COLO829 (cell line): ENCODE measurements around the gene MLYCD.

Source experiments
- DNase-seq: peaks from one replicate; pipeline ENCODE4 v3.0.0; 2012; ENCODE audit warnings: low spot score

MLYCD gene

DNA sequence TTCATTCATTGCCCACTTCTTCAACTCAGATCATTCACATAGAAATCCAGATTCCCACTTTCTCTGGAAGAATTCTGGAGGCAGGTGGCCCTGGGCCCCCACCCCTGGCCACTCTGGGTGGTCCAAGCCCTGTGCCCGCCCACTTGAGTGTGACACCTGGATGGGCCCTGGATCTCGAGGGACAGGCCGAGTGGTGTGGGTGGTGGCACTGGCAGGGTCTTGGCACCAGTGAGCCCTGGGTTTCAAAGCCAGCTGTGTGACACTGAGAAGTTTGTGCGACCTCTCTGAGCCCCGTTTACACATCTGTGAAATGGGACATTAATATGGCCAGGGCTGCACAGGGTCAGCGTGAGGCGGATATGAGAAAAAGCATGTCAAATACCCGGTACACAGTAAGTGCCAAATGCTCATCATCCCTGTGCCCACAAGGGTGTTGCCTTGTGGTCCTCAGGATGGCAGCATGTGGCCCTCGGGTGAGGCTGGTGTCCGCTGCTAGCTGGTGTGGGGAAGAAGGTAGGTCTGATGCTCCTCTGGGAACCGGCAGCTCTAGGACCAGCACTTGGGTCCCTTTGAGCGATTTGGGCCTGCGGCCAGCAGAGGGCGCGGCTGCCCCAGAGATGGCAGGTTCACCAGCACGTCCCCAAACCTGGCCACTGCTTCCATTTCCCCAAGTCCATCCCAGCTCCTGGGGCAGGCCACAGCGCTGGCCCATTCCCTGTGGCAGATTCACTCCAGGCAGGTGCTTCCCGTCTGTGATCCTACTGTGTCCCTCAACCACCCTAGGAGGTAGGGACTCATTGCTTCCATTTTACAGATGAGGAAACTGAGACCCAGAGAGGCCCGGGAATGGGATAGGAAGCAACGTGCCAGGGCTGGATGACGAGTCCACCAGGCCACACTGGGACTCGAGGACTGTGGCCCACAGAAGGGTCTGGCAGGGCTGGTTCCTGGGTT is 57.7 kb downstream of the MLYCD start:
- DNase-seq, result peak; percentile 30

DNA sequence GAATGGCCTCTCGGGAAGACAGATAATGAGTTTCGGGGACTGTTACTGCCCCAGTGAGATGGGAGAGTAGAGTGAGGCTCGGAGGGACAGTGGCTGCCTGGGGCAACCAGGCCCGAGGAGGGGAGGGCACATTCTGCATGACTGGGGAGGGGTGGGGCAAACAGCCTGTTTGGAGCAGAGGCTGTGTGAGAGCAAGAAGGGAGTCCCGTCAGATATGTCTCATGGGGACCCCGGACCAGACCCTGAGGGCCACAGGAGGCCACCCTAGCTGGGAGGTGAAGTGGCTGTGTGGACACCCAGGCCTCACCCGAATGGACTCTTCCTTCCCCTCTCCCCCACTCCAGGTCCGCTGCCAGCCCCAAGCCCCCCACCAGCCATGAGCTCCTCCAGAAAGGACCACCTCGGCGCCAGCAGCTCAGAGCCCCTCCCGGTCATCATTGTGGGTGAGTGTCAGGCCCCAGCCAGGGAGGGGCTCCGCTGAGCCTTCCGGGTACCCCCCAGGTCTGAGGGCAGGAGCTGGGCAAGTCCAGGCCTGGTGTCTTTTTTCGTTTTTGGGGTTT is 58.5 kb downstream of the MLYCD start:
- DNase-seq, result no peak

DNA sequence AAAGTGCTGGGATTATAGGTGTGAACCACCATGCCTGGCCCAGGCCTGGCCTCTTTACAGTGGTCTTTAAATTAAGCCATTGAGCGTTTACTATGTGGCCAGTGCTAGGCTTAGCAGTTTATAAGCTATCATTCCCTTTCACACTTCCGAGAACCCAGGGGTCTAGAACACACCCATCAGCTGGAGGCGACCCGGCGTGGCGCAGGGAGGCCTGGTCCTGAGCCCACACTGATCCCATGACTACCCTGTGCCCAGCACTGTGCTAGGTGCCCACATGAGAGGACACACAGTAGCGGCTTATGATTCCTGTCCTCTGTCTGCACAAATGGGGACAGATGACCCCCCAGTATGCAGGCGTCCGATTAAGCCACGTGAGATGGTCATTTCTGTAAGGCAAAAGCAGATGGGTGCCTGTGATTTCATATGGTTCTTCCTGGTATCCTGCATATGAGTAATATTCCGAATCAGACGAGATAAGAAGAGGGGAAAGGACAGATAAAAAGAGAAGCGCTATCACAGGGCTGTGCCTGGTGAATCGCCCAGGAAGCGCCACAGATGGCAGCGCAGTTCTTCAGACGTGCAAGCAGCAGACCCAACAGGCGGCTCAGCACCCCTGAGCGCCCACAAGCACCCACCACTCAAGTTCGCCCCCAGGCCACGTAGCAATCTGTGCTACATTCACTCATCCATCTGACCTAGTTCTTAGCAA is 59.4 kb downstream of the MLYCD start:
- DNase-seq, result no peak

DNA sequence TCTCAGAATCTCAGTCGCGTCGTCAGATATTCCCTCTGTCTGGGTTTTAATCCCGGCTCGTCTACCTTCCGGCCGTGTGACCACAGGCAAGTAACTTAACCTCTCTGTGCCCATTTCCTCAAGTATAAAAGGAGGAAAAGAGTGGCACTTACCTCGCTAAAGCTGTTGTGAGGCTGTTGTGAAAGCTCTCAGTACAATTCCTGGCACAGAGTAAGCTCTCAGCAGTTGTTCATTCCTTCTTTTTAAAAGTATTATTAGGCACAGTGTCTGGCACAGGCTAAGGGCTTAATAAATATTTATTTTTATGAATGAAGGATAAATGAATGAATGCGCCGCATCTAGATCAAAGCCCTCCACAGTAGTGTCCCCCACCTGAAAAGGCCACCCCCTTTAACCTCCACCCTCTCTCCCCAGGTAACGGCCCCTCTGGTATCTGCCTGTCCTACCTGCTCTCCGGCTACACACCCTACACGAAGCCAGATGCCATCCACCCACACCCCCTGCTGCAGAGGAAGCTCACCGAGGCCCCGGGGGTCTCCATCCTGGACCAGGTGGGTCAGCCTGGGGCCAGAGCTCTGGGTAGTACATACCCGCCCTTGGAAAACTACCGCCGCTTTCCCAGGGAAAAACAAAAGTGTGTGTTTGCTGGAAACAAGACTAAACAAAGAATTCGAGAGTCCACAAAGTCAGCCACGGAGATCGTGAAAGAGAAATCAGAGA is 60.1 kb downstream of the MLYCD start:
- DNase-seq, result no peak

DNA sequence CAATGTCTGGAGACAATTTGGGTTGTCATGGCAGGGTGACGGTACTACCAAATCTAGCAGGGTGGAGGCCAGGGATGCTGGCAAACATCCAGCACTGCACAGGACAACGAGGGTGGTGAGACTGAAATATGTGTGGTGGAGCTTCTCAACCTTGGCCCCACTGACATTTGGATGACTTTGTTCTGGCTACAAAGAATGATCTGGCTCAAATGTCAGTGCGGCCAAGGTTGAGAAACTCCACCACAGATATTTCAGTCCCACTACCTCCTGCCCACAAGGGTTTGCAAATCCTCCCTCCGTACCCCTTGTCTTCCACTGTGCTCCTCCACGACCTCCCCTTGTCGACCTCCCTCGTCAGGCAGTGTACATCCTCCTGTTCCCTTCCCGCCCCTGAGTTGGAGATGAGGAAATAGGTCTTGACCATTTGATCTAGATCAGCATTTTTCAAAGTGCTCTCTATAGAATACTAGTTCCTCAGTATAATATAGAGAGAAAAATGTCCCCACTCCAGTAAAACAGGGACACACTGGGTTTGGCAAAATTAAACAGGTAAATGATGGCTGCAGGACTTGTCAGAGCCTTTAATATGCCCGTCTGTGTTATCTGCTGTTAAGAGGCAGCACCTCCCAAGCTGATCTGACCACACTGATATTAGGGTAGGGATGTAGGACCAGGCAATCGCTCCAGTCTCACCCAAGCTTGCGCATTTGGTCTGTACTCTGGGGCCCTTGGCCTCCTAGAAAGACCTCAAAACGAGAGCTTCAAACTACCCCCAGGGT is 60.9 kb downstream of the MLYCD start:
- DNase-seq, result no peak

DNA sequence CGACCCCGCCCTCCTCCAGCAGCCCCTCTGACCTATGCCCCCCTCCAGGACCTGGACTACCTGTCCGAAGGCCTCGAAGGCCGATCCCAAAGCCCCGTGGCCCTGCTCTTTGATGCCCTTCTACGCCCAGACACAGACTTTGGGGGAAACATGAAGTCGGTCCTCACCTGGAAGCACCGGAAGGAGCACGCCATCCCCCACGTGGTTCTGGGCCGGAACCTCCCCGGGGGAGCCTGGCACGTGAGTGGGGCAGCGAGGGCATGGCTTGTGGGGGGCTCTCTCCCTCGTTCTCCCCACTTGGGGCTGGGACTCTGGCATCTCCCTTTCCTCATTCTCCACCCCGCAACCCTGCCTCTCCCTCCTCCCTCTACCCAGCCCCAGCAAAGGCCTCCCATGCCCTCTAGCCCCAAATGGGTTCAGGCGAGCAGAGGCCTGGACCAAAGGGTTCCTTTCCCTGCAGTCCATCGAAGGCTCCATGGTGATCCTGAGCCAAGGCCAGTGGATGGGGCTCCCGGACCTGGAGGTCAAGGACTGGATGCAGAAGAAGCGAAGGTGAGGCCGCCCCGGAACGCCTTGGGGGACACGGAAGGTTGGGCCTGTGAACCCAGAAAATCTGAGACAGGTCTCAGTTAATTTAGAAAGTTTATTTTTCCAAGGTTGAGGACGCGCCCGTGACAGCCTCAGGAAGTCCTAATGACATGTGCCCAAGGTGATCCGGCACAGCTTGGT is 61.8 kb downstream of the MLYCD start:
- DNase-seq, result no peak

DNA sequence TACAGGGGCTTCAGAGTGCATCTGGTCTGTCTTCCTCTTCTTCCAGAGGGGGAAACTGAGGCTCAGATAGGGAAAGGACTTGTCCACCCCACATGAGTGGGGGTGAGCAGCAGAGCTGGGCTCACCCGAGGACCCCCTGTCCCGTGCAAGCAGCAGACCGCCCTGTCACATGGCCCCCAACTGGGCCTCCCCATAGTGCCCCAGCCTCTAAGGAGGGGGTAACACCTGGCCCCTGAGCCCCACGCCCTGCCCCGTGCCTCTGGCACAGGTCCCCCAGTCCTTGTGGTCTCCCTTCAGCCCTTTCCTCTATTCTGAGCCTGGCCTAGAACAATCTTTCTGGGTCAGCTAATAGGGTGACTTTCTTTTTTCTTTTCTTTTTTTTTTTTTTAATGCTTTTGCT is 62.7 kb downstream of the MLYCD start:
- no peak for DNase-seq

DNA sequence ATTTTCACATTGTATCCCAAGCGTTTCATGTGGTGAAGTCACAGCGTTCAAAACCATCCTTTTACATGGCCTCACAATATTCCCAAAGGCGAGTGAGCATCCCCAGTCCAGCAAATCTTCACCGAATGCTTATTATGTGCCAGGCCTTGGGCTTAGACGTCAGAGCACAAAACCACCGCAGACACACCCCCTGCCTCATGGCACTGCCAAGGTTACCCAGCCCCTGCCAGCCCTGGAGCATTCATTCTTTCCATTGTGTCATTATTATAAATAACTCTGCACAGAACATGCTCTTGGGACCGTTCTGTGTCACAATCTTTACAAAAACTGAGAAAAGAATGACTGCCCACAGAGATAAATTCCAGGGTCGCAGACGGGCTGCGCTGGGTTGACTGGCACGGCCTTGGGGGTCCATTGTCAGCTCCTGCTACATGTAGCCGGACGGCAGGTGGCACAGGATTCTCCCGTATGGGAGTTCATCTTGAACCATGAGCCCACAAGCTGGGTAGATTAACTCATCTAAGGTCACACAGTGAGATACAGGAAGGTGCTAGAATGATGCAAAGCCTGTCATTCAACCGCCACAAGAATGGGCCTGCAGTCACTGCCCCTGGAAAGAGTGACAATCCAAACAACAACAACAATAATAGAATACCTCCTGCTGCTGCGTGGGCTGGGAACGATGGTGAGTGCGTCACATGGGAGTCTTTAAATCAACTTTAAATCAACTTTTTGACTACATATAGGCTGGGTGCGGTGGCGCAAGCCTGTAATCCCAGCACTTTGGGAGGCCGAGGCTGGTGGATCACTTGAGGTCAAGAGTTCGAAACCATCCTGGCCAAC is 64.6 kb downstream of the MLYCD start:
- no peak for DNase-seq

DNA sequence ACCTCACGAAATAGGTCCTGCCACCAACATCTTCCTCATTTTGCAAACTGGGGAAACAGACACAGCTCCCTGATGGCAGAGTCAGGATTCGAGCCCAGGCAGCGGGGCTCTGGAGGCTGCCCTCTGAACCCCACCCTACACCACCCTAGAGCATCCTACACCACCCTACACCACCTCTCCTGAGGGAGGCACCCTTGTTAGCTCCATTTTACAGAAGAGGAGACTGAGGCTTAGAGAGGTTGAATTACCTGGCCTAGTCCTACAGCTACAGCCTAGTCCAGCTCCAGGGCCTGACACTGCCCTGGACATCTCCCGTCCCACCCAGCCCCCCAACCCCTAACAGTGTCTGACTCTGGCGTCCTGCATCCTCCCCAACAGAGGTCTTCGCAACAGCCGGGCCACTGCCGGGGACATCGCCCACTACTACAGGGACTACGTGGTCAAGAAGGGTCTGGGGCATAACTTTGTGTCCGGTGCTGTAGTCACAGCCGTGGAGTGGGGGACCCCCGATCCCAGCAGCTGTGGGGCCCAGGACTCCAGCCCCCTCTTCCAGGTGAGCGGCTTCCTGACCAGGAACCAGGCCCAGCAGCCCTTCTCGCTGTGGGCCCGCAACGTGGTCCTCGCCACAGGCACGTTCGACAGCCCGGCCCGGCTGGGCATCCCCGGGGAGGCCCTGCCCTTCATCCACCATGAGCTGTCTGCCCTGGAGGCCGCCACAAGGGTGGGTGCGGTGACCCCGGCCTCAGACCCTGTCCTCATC is 65.9 kb downstream of the MLYCD start:
- no peak for DNase-seq

DNA sequence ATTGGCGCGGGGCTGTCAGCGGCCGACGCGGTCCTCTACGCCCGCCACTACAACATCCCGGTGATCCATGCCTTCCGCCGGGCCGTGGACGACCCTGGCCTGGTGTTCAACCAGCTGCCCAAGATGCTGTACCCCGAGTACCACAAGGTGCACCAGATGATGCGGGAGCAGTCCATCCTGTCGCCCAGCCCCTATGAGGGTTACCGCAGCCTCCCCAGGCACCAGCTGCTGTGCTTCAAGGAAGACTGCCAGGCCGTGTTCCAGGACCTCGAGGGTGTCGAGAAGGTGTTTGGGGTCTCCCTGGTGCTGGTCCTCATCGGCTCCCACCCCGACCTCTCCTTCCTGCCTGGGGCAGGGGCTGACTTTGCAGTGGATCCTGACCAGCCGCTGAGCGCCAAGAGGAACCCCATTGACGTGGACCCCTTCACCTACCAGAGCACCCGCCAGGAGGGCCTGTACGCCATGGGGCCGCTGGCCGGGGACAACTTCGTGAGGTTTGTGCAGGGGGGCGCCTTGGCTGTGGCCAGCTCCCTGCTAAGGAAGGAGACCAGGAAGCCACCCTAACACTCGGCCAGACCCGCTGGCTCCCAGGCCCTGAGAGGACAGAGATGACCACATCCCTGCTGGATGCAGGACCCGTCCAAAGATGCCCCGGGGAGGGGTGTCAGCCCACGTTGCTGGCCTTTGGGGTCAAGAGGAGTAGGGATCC is 66.7 kb downstream of the MLYCD start:
- DNase-seq, result no peak

DNA sequence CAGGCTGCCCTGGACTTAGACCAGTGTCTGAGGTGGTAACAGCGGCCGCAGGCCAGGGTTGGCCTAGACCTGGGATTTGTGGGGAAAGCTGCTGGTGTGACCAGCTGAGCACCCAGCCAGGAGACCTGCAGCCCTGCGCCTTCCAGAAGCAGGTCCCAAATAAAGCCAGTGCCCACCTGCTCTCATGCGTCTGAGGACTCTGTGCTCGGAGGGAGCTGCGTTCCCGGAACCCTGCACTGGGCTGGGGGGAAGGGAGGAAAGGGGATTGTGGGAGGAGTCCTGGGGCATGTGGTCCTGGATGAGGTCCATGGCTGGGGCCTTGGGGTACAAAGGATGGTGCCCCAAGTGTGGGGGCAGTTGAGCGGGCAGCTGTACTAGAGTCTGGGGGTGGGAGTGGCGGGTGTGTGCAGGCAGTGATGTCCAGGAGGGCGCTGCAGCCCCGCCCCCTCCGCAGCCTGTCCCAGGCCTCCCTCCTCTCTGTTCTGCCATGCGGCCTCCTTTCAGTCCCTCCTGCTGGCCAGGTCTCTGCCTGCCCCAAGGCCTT is 67.3 kb downstream of the MLYCD start:
- DNase-seq, result no peak

DNA sequence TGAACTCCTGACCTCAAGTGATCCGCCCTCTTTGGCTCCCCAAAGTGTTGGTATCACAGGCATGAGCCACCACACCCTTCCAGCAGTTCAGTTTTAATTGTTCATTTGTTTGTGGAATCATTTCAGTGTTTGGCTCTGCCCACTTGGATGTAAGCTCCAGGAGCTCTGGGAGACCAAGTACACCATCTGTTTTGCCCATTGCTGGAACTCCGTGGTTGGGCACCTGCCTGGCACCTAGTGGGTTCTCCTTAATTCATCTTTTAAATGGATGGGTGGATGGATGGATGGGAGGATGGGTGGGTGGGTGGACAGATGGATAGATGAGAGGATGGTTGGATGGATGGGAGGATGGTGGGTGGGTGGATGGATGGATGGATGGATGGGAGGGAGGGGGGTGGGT is 68.2 kb downstream of the MLYCD start:
- no peak for DNase-seq

DNA sequence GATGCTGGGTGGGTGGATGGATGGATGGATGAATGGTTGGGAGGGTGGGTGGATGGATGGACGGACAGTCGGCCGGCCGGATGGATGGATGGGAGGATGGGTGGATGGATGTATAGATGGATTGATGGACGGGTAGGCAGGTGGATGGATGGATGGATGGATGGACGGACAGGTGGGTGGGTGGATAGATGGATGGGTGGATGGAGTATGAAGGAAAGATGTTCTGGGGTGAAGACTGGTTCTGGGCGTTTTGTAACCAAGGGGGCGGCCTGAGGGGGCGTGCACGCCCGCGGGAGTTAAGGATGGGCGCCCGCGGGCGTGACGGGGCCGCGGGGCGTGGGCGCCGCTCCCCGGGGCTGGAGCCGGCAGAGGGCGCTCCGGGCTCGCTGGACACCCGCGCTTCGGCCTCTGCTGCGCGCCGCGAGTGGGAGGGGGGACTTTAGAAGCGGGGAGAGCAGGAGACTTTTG is 69.0 kb downstream of the MLYCD start, which contains the start of gene NECAB2:
Gene NECAB2 (plus strand): TSS at position 407 of the 468 bp plus-strand sequence. CDS start 405 bp downstream, outside the sequence.
- peak; percentile 15 for DNase-seq

DNA sequence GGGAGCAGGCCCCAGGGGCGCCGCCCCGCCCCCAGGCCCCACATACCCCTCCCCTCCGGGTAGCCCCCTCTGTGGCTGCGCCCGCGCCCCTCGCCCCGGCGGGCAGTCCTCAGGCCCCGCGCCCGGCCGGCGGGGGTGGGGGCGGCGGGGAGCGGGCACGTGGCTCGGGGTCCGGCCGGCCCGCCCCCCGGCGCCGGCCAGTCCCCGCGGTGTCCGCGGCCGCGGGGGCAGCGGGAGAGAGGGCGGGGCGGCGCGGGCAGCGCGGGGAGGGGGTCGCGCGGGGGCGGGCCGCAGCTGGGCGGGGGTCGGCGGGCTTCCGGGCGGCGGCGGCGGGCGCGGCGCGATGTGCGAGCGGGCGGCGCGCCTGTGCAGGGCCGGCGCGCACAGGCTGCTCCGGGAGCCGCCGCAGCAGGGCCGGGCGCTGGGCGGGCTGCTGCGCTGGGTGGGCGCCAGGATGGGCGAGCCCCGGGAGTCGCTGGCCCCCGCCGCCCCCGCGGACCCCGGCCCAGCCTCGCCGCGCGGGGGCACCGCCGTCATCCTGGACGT is 69.5 kb downstream of the MLYCD start:
- no peak for DNase-seq

DNA sequence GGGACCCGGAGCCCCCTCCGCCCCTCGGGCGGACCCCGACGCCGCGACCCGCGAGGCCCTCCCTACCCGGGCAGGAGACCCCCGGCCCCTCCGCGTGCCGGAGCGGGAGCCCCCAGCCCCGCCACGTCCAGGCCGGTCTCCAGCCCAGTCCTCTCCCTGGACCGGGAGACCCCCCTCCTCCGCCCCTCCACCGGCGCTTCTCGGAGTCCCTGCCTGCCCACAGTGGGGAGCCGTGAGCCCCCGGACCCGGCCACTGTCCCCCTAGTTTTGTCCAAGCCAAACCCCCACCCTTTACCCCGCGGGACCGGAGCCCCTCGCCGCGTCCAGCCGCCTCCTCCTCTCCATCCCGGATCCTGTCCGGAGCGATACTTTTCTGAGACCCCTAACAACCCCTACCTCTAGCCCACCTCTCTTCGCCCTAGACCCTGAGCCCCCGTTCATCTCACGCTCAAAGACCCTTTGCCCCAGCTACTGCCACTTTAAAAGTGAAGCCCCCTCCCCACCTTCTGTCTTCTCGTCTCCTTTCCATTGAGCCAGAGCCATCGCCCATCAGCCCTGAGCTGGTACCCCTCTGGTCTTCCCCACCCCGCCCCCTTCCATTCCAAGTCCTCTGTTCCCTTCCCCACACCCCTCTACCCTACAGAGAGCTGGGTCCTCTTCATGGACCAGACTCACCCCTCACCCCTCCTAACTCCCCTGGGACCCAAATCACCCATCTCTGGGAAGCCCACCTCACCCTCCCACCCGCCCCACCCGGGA is 70.2 kb downstream of the MLYCD start:
- DNase-seq, result no peak

DNA sequence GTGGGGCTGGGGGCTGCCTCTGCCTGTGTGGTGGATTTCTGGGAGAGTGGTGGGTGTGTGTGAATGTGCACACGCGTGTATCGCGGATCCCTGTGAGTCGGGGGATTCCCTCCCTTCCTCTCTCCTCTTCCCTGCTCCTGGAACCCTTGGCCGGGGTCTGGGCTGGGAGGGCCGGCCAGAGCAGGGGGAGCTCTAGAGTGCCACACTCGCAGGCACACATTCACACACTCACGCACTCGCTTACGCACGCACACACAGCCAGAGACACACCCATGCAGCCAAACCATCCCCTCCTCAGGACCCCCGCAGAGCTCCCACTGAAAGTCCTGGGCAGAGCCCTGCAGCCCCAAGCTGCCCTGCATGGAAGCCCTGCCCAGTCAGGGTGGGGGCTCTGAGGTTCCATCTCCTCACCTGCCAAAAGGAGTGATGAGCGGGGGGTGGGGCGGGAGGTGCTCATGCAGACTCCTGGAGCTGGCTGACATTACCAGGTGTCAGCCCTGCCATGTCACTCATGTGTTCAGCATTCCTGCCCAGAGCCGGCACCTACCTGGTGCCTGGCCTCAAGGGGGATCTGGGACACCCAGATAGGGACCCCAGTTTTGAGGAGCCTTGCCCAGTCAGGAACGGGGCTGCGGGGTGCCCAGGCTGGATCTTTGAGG is 71.0 kb downstream of the MLYCD start:
- no peak for DNase-seq
